DOHH2 (cell line): Measurements from ENCODE around the gene LIN54.

Source experiments
- CTCF ChIP-seq: fragments of 200-600 bp; sonication (generic); IDR thresholded peaks from one replicate; pipeline ENCODE4 v1.5.1; 2014; ENCODE audit warnings: antibody characterized with exemption, mild to moderate bottlenecking, low read depth, low read length; ENCODE audit not compliant: poor library complexity, severe bottlenecking
- EZH2phosphoT487 ChIP-seq: fragments of 200-600 bp; sonication (generic); IDR thresholded peaks from 2 replicates; pipeline ENCODE4 v1.6.1; 2017; ENCODE audit warnings: borderline replicate concordance, mild to moderate bottlenecking, antibody characterized with exemption, low read length, moderate library complexity, mixed read lengths

- TF ChIP-seq CTCF (no peak), EZH2phosphoT487 (no peak)
These were observed 125.2 kb downstream of the LIN54 start for GRCh38 chr4:82885410-82885809.
